ENCODE results near the gene MISP.

- TF ChIP-seq, protein P1, sequence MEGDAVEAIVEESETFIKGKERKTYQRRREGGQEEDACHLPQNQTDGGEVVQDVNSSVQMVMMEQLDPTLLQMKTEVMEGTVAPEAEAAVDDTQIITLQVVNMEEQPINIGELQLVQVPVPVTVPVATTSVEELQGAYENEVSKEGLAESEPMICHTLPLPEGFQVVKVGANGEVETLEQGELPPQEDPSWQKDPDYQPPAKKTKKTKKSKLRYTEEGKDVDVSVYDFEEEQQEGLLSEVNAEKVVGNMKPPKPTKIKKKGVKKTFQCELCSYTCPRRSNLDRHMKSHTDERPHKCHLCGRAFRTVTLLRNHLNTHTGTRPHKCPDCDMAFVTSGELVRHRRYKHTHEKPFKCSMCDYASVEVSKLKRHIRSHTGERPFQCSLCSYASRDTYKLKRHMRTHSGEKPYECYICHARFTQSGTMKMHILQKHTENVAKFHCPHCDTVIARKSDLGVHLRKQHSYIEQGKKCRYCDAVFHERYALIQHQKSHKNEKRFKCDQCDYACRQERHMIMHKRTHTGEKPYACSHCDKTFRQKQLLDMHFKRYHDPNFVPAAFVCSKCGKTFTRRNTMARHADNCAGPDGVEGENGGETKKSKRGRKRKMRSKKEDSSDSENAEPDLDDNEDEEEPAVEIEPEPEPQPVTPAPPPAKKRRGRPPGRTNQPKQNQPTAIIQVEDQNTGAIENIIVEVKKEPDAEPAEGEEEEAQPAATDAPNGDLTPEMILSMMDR (IDR thresholded peaks at IDR 0.05; ENCODE audit: insufficient read depth, low read length) = no peak
- TF ChIP-seq POLR2AphosphoS5 (IDR thresholded peaks at IDR 0.05; ENCODE audit: low read depth) = no peak
Measured at GRCh38 chr19:726993-727956, 23.6 kb upstream of the MISP start.
